Activated CD4-positive, alpha-beta memory T cell treated with anti-CD3 and anti-CD28 coated beads for 36 hours (primary cell): ENCODE measurements around the gene CD48. TPM values are rescaled to one million over a fixed set of nuclear protein-coding genes. Genes with fewer than 3 reads are reported as not detected.

Experiments used
- CTCF ChIA-PET: fragments of 350-600 bp; sonication (Branson Sonifier 250); formaldehyde crosslinking; loops from one replicate; lab custom pipeline; 2021; ENCODE audit warnings: antibody characterized with exemption, inconsistent platforms; lab: Charles Lee
- POLR2A ChIA-PET: fragments of 350-600 bp; sonication (Branson Sonifier 250); formaldehyde crosslinking; loops from one replicate; lab custom pipeline; 2021; ENCODE audit warnings: antibody characterized with exemption; lab: Charles Lee
- DNase-seq: peaks from one replicate; pipeline ENCODE4 v3.0.0-alpha.2; 2020
- H3K27ac Mint-ChIP-seq: one replicate; pipeline ENCODE4 v1.8.0; 2021; ENCODE audit warnings: mixed read lengths
- H3K27me3 Mint-ChIP-seq: one replicate; pipeline ENCODE4 v1.8.0; 2021; ENCODE audit warnings: mixed read lengths
- H3K36me3 Mint-ChIP-seq: one replicate; pipeline ENCODE4 v1.8.0; 2021; ENCODE audit warnings: mixed read lengths
- H3K4me1 Mint-ChIP-seq: one replicate; pipeline ENCODE4 v1.8.0; 2021; ENCODE audit warnings: low read depth, mixed read lengths
- H3K4me3 Mint-ChIP-seq: one replicate; pipeline ENCODE4 v1.8.0; 2021; ENCODE audit warnings: mild to moderate bottlenecking, mixed read lengths
- H3K9me3 Mint-ChIP-seq: one replicate; pipeline ENCODE4 v1.8.0; 2021; ENCODE audit warnings: mixed read lengths
- intact Hi-C: fragments of 100-400 bp; cut with micrococcal nuclease; formaldehyde crosslinking; loops from one replicate; pipeline ENCODE4 v1.15.1; 2023
- total RNA-seq, 2 experiments: library from RNA; stranded (reverse); gene quantifications; one replicate each; pipeline ENCODE4 v1.2.3, GENCODE V29; 2021

Gene CD48
- total RNA-seq, 2 experiments from 2014 or later, result 190 to 194 TPM

- intact Hi-C loops, result no loop called here
- Mint-ChIP-seq H3K4me1 (peaks cover 98% of the 10 kb centered on the region), H3K36me3 (peaks cover 95% of the 10 kb centered on the region), H3K4me3 (peak overlapping the region; percentile 46), H3K9me3 (no peaks in the 10 kb centered on the region), H3K27ac (peak overlapping the region; percentile 92), H3K27me3 (no peaks in the 10 kb centered on the region)
- DNase-seq, result peak; percentile 45
- ChIA-PET CTCF (no interaction called here), POLR2A (interaction anchor here (0.8 kb wide), 2 partner anchors 8 to 12 kb away, joined by 3 to 4 read pairs; no protein-coding TSS in a partner anchor)
These were observed 76.8 kb downstream of the CD48 start for GRCh38 chr1:160634543-160635491.

- peaks cover 94% of the 10 kb centered on the region for H3K4me1 Mint-ChIP-seq
- peaks cover 92% of the 10 kb centered on the region for H3K36me3 Mint-ChIP-seq
- ChIA-PET POLR2A (interaction anchor here (1.4 to 11.8 kb wide), 2 partner anchors 10 to 11 kb away, joined by 3 to 288 read pairs; partner anchors contain the start of gene SLAMF1), CTCF (interaction anchor here (1.1 to 1.4 kb wide), 3 partner anchors 10 to 18 kb away, joined by 3 to 4 read pairs (median 4); no protein-coding TSS in a partner anchor)
- intact Hi-C loops, result no loop called here
- peak overlapping the region; percentile 92 for H3K27ac Mint-ChIP-seq
- no peaks in the 10 kb centered on the region for H3K9me3 Mint-ChIP-seq
- H3K27me3 Mint-ChIP-seq, result no peaks in the 10 kb centered on the region
- peak overlapping the region; percentile 55 for H3K4me3 Mint-ChIP-seq
- DNase-seq, result no peak
These were observed 78.2 kb downstream of the CD48 start for GRCh38 chr1:160633330-160633903.

DNA sequence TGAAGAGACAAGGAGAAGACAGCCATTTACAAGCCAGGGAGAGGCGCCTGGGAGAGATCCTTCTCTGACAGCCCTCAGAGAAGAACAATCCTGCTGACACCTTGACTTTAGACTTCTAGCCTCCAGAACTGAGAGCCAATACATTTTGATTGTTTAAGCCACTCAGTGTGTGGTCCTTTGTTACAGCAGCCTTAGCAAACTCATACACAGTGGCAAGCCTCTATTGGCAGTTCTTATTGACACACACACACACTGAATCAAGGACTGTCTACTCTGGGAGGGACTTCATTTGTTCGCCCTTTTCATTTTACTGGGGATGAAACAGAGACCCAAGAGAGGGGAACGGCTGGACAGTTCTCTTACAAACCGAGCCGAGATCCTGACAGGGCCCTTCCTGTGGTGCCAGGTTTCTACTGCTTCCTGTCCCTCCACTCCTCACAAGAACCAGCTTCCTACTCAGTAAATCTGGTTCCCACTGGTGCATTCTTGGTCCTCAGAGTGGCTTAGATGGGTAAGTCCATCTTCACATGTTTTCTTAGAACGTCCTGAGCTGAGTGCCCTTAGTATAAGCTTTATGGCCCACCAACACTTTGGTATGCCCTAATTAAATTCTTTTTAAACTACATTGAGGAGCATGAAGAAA, 79.5 kb downstream of the CD48 start:
- no peaks in the 10 kb centered on the region for H3K9me3 Mint-ChIP-seq
- H3K4me1 Mint-ChIP-seq, result peaks cover 94% of the 10 kb centered on the region
- peak overlapping the region; percentile 98 for H3K27ac Mint-ChIP-seq
- intact Hi-C loops, result no loop called here
- CTCF ChIA-PET, result interaction anchor here (1.1 to 1.4 kb wide), 4 partner anchors 11 to 43 kb away, joined by 3 to 4 read pairs (median 4); no protein-coding TSS in a partner anchor
- peak overlapping the region; percentile 63 for H3K4me3 Mint-ChIP-seq
- no peaks in the 10 kb centered on the region for H3K27me3 Mint-ChIP-seq
- POLR2A ChIA-PET, result interaction anchor here (1.2 to 11.8 kb wide), 5 partner anchors 8 to 74 kb away, joined by 3 to 288 read pairs (median 4); partner anchors contain the start of gene SLAMF1
- no peak for DNase-seq
- H3K36me3 Mint-ChIP-seq, result peaks cover 88% of the 10 kb centered on the region

DNA sequence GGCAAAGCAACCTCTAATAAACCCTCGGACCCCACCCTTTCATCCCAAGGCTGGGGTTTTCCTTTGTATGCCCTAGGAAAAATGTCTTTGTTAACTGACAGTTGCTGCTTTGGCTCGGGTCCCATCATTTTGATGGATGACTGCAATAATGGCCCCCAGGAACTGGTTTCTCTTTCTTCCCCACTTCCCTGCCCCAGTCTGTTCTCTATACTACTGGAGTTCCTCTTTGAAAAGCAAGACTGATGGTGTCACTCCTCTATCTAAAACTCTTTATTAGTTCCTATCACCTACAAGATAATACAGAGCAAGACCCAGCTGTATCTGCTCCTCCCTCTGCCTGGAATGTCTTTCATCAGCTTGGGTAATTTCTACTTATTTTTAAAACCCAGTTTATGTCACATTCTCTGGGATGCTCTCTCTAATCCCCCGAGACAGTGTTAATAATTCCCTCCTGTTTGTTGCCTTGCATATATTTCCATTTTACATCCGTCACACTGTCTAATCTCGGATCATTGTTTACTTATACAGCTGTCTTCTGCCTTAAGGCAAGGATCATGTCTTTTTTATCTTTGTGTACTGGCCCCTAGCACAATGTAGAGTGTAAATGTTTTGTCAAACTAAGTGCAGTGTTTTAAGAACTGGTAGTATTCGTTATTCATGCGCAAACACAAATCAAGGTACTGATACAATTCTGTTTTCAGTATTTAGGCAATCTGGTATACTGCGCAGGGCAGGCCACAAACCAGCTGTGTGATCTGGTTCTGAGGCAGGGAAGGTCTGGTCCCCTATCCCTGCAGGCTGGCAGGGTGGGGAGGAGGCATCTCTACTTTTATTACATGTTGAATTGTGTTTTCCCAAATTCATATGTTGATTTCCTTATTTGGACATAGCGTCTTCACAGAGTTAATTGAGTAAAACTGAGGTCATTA, 80.8 kb downstream of the CD48 start:
- Mint-ChIP-seq H3K4me3 (peak overlapping the region; percentile 63), H3K27ac (peak overlapping the region; percentile 98), H3K4me1 (peaks cover 93% of the 10 kb centered on the region), H3K9me3 (no peaks in the 10 kb centered on the region), H3K36me3 (peaks cover 83% of the 10 kb centered on the region), H3K27me3 (no peaks in the 10 kb centered on the region)
- ChIA-PET POLR2A (interaction anchor here (1.2 to 11.8 kb wide), 4 partner anchors 11 to 73 kb away, joined by 3 to 288 read pairs (median 14); partner anchors contain the start of gene SLAMF1), CTCF (interaction anchor here (1.2 to 3.3 kb wide), 3 partner anchors 10 to 15 kb away, joined by 3 to 14 read pairs (median 11); partner anchors contain the start of gene SLAMF1)
- DNase-seq, result no peak
- intact Hi-C loops, result no loop called here

DNA sequence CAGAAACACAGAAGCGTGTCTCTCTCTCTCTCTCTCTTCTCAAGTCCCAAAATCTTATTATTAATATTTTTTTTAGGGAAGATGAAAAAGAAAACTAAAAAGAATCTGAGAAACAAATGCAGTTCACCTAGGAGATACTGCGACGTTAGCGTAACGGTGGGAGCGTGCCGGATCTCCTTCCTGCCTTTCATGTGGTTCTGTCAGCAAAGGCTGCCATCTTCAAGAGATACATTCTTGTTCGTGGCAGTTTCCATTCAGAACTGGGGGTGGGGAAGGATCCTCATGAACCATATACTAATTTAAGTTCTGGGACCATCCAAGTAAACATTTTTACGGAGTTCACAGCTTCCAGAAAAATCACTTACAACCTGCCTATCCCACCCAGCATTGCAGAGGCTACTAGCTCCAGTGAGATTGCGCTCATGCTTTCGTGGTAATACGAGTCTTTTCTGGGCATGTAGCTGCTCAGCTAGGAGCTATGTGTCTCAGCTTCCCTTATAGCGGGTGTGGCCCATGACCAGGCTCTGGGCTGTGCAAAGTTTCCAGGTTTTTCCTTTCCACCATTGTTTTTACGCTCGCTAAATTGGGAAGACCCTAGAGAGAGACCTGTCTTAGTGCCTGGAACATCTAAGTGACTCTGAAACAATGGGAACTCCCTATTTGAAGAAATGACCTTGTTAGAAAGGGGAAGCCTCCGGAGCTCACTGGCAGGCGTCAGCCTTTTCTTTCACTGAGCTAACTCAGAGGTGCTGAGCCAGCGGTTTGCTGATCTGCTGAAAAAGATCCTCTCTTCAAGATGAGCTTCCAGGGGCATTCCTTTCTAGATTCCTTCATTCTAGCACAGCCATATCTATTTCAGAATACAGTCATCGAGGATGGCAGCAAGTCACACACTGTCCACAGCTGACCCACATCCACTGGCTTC, 82.1 kb downstream of the CD48 start:
- peaks cover 93% of the 10 kb centered on the region for H3K4me1 Mint-ChIP-seq
- peaks cover 85% of the 10 kb centered on the region for H3K36me3 Mint-ChIP-seq
- POLR2A ChIA-PET, result interaction anchor here (0.9 to 11.8 kb wide), 7 partner anchors 8 to 46 kb away, joined by 3 to 288 read pairs (median 6); partner anchors contain the start of gene SLAMF1
- H3K27ac Mint-ChIP-seq, result peak overlapping the region; percentile 98
- no peaks in the 10 kb centered on the region for H3K27me3 Mint-ChIP-seq
- CTCF ChIA-PET, result interaction anchor here (1.2 to 3.3 kb wide), 5 partner anchors 11 to 167 kb away, joined by 4 to 14 read pairs (median 10); partner anchors contain the start of genes LY9 and SLAMF1
- DNase-seq, result peak; percentile 85
- H3K9me3 Mint-ChIP-seq, result no peaks in the 10 kb centered on the region
- H3K4me3 Mint-ChIP-seq, result peak overlapping the region; percentile 69
- intact Hi-C loops, result loop anchor here (5.0 to 10.0 kb wide), 3 partner anchors 197 to 488 kb away; partner anchors contain the start of genes DCAF8, NIT1 and PFDN2

DNA sequence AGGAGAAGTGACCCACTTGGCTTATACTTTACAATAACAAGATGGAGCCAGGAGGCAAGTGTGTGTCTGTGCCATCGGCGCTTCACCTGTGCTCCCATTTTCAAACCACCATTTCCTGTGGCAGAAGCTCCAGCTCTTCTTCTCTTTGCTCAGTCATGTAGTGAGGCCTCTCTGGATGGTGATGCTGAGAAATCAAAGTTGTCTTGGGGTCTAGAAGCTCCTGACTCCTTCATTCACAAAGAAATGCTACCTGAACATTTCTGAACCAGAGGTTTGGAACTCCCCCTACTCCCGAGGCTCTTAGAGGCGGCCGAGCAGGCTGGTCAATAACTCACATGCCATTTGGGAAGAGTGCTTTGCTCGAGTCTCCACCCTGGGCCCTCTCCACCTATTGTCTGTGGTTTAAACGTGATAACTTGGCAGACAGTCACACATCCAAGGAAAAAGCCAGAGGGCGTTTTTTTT, 82.8 kb downstream of the CD48 start:
- H3K27ac Mint-ChIP-seq, result peak overlapping the region; percentile 98
- no peaks in the 10 kb centered on the region for H3K27me3 Mint-ChIP-seq
- peak overlapping the region; percentile 69 for H3K4me3 Mint-ChIP-seq
- intact Hi-C loops, result loop anchor here (5.0 to 10.0 kb wide), 3 partner anchors 197 to 488 kb away; partner anchors contain the start of genes DCAF8, NIT1 and PFDN2
- no peaks in the 10 kb centered on the region for H3K9me3 Mint-ChIP-seq
- peak; percentile 49 for DNase-seq
- ChIA-PET CTCF (interaction anchor here (0.7 to 3.3 kb wide), 4 partner anchors 10 to 46 kb away, joined by 3 to 14 read pairs (median 10); partner anchors contain the start of gene SLAMF1), POLR2A (interaction anchor here (1.1 to 11.8 kb wide), 7 partner anchors 9 to 46 kb away, joined by 3 to 288 read pairs (median 7); partner anchors contain the start of gene SLAMF1)
- H3K36me3 Mint-ChIP-seq, result peaks cover 83% of the 10 kb centered on the region
- H3K4me1 Mint-ChIP-seq, result peaks cover 93% of the 10 kb centered on the region

Other genes with a start within 250 kb of the CD48 start
- gene SLAMF6, start 188.6 kb downstream of the CD48 start, total RNA-seq, result 10 to 100 TPM; 38.3 to 40.9 TPM
- 10 to 100 TPM; 18.6 to 20.2 TPM for gene CD84, start 132.3 kb downstream of the CD48 start, total RNA-seq
- gene SLAMF1, start 64.8 kb downstream of the CD48 start, total RNA-seq, result 100 to 1,000 TPM; 166 TPM
- gene SLAMF7, start 27.4 kb upstream of the CD48 start, total RNA-seq, result 10 to 100 TPM; 11.4 to 15.9 TPM
- gene LY9, start 84.4 kb upstream of the CD48 start, total RNA-seq, result 1 to 10 TPM; 4.8 to 4.9 TPM
- under 1 TPM in 1 of 2 experiments, not detected in 1; 0.14 TPM for gene CD244, start 151.1 kb upstream of the CD48 start, total RNA-seq
- not detected for gene ITLN1, start 173.4 kb upstream of the CD48 start, total RNA-seq
- not detected for gene ITLN2, start 243.0 kb upstream of the CD48 start, total RNA-seq